GM12878 (cell line): Measurements from ENCODE around the gene RABL3. TPM values are rescaled to one million over a fixed set of nuclear protein-coding genes. Genes with fewer than 3 reads are reported as not detected.
A peak's percentile ranks its signal among the peaks of the same experiment; 100 is the strongest.
"Not testable (repeated sequence)": the region's sequence is repeated elsewhere in the genome, so short reads cannot be mapped to it uniquely, and the experiment has no call there.

Experiments
- ATAC-seq: fragments of 200-7000 bp; cut with Tn5 transposase; 3 replicates; pipeline ENCODE4 v1.9.1; 2020; ENCODE audit warnings: mild to moderate bottlenecking, moderate library complexity
- BruUV-seq: library from RNA; stranded (reverse); fragments of 400-500 nt; replicated peaks from 2 replicates; lab custom pipeline; 2021; lab: Mats Ljungman, UMichigan
- CTCF ChIA-PET: fragments of 300-600 bp; sonication (Branson Sonifier 250); formaldehyde crosslinking; extraction: SDS; loops from one replicate; lab custom pipeline; 2021; ENCODE audit warnings: inconsistent platforms; lab: Yijun Ruan, JAX
- POLR2A ChIA-PET: fragments of 350-600 bp; formaldehyde crosslinking; extraction: SDS; loops from one replicate; lab custom pipeline; 2021; ENCODE audit warnings: inconsistent platforms; lab: Charles Lee
- RAD21 ChIA-PET: fragments of 300-600 bp; sonication (Branson Sonifier 250); formaldehyde crosslinking; loops from one replicate; lab custom pipeline; 2023; ENCODE audit warnings: antibody characterized with exemption; ENCODE audit not compliant: unreplicated experiment; lab: Charles Lee
- SMC1A ChIA-PET: fragments of 300-600 bp; sonication (Branson Sonifier 250); formaldehyde crosslinking; loops from one replicate; lab custom pipeline; 2023; ENCODE audit not compliant: unreplicated experiment, uncharacterized antibody; lab: Charles Lee
- DNase-seq: peaks from one replicate; pipeline ENCODE4 v3.0.0-alpha.2; 2011; ENCODE audit warnings: low read depth, low spot score
- FAIRE-seq: peaks from 3 replicates; lab custom pipeline; 2011; peaks lifted over from hg19 to GRCh38; lab: Jason Lieb, UNC
- H2AFZ ChIP-seq: 2 replicates; pipeline ENCODE4 v1.6.0; 2011; ENCODE audit warnings: low read depth, low read length, control low read depth; ENCODE audit not compliant: control insufficient read depth
- H3K27ac ChIP-seq: 2 replicates; pipeline ENCODE4 v1.5.1; 2011; ENCODE audit warnings: control low read depth; ENCODE audit not compliant: control insufficient read depth, insufficient read depth
- H3K27me3 ChIP-seq, 2 experiments: replicated peaks in 1 of 2; 2 replicates each; pipeline versions ENCODE4 v1.6.0 to v1.6.1; 2011; ENCODE audit warnings: low read length in 1 of 2; ENCODE audit not compliant: control insufficient read depth in 2 of 2, insufficient read depth in 2 of 2
- H3K36me3 ChIP-seq, 2 experiments: 2 replicates each; pipeline ENCODE4 v1.5.1; 2011; ENCODE audit warnings: low read length in 1 of 2; ENCODE audit not compliant: control insufficient read depth in 2 of 2, insufficient read depth in 2 of 2
- H3K4me1 ChIP-seq: 2 replicates; pipeline ENCODE4 v1.6.1; 2011; ENCODE audit warnings: mild to moderate bottlenecking, low read length, moderate library complexity, mixed read lengths; ENCODE audit not compliant: control insufficient read depth, insufficient read depth
- H3K4me2 ChIP-seq: 2 replicates; pipeline ENCODE4 v1.6.0; 2011; ENCODE audit warnings: control low read depth; ENCODE audit not compliant: control insufficient read depth, insufficient read depth
- H3K4me3 ChIP-seq: fragments of 200-600 bp; sonication (generic); 2 replicates; pipeline ENCODE4 v1.5.1; 2016
- H3K79me2 ChIP-seq: 2 replicates; pipeline ENCODE4 v1.6.0; 2011; ENCODE audit warnings: low read length; ENCODE audit not compliant: control insufficient read depth, insufficient read depth
- H3K9ac ChIP-seq: 2 replicates; pipeline ENCODE4 v1.8.0; 2011; ENCODE audit warnings: low read length, control low read depth, mixed read lengths; ENCODE audit not compliant: control insufficient read depth, insufficient read depth
- H3K9me3 ChIP-seq: replicated peaks from 3 replicates; pipeline ENCODE4 v1.5.1; 2011; ENCODE audit warnings: mild to moderate bottlenecking, low read length; ENCODE audit not compliant: control insufficient read depth, insufficient read depth
- H4K20me1 ChIP-seq: 2 replicates; pipeline ENCODE4 v1.6.0; 2011; ENCODE audit not compliant: control insufficient read depth, insufficient read depth
- ATF2 ChIP-seq: IDR thresholded peaks from 2 replicates; pipeline ENCODE4 v1.6.1; 2012; ENCODE audit warnings: low read length, inconsistent platforms
- ATF7 ChIP-seq: fragments of 450-650 bp; IDR thresholded peaks from 2 replicates; pipeline ENCODE4 v1.6.1; 2016; ENCODE audit warnings: low read depth, mild to moderate bottlenecking
- FOXM1 ChIP-seq: IDR thresholded peaks from 2 replicates; pipeline ENCODE4 v1.6.1; 2012; ENCODE audit warnings: low read depth, mild to moderate bottlenecking, inconsistent platforms, low read length, moderate library complexity
- IKZF1 ChIP-seq: fragments of 450-650 bp; conservative IDR thresholded peaks from 2 replicates; pipeline ENCODE4 v1.6.1; 2017; ENCODE audit warnings: antibody characterized with exemption, mild to moderate bottlenecking
- JUNB ChIP-seq: IDR thresholded peaks from 2 replicates; pipeline ENCODE4 v1.6.1; 2016; ENCODE audit warnings: antibody characterized with exemption, mild to moderate bottlenecking
- MEF2A ChIP-seq: IDR thresholded peaks from 2 replicates; pipeline ENCODE4 v1.6.1; 2011; ENCODE audit warnings: low read depth, mild to moderate bottlenecking, low read length, moderate library complexity; ENCODE audit not compliant: insufficient read depth
- MEF2B ChIP-seq: fragments of 450-650 bp; IDR thresholded peaks from 2 replicates; pipeline ENCODE4 v1.6.1; 2018; ENCODE audit warnings: mild to moderate bottlenecking, moderate library complexity; ENCODE audit not compliant: partially characterized antibody, poor library complexity, severe bottlenecking
- MTA2 ChIP-seq: fragments of 450-650 bp; IDR thresholded peaks from 2 replicates; pipeline ENCODE4 v1.6.1; 2016; ENCODE audit warnings: low read depth, mild to moderate bottlenecking, moderate library complexity
- POU2F2 ChIP-seq: IDR thresholded peaks from 3 replicates; pipeline ENCODE4 v1.6.1; 2011; ENCODE audit warnings: low read depth, mild to moderate bottlenecking, low read length, borderline replicate concordance
- RUNX3 ChIP-seq: IDR thresholded peaks from 2 replicates; pipeline ENCODE4 v1.6.1; 2012; ENCODE audit warnings: low read length, inconsistent platforms
- SKIL ChIP-seq: fragments of 450-650 bp; IDR thresholded peaks from 2 replicates; pipeline ENCODE4 v1.6.1; 2017; ENCODE audit warnings: mild to moderate bottlenecking, low read depth, inconsistent platforms; ENCODE audit not compliant: poor library complexity, severe bottlenecking
- ZNF217 ChIP-seq: fragments of 450-650 bp; IDR thresholded peaks from 2 replicates; pipeline ENCODE4 v1.6.1; 2017; ENCODE audit warnings: antibody characterized with exemption, mild to moderate bottlenecking
- ZNF687 ChIP-seq: fragments of 450-650 bp; IDR thresholded peaks from 2 replicates; pipeline ENCODE4 v1.6.1; 2017; ENCODE audit warnings: mild to moderate bottlenecking, moderate library complexity
- WGBS: methylation state at CpG from one replicate; pipeline ENCODE4 v1.1.6; 2016; ENCODE audit warnings: low lambda C conversion rate; ENCODE audit not compliant: insufficient replicate concordance, insufficient coverage; ENCODE audit errors: missing lambda C conversion rate; 5-methylcytosine and 5-hydroxymethylcytosine counted together
- in situ Hi-C: fragments of 300-500 bp; cut with MboI; formaldehyde crosslinking; loops from 9 replicates; pipeline ENCODE4 v1.14.3; 2018; ENCODE audit warnings: mixed read lengths
- intact Hi-C: fragments of 100-400 bp; cut with micrococcal nuclease; formaldehyde crosslinking; loops from one replicate; pipeline ENCODE4 v1.14.2; 2022; ENCODE audit not compliant: unreplicated experiment
- polyA plus RNA-seq, 11 experiments: library from polyadenylated mRNA; depleted of rRNA in 4 of 11; unstranded in 6 of 11; stranded (reverse) in 5 of 11; fragments of >200 nt; fragmentation: Nextera tagmentation in 4 of 11; fragmentation: Illumina TruSeq in 1 of 11; extraction: Ambion mirVana in 4 of 11; extraction: Trizol in 1 of 11; gene quantifications; 1 replicate in 1 of 11; 2 replicates in 10 of 11; pipeline versions ENCODE4 v1.2.1 to v1.2.3, GENCODE V29; 2011 to 2016; ENCODE audit warnings: inconsistent platforms in 2 of 11, missing spikeins in 2 of 11, low read depth in 1 of 11
- total RNA-seq, 4 experiments: library from RNA; depleted of rRNA in 3 of 4; stranded (reverse); fragments of >200 nt in 3 of 4; fragmentation: Illumina TruSeq in 1 of 4; extraction: Trizol in 1 of 4; gene quantifications; 2 replicates each; pipeline versions ENCODE4 v1.2.1 to v1.2.3, GENCODE V29; 2013 to 2021

The RABL3 gene
- total and polyA plus RNA-seq, 10 of the 15 experiments (the other 5 are each of a cell fraction or from before 2014, with no cell fraction given), result 10.5 to 38.0 (median 25.2) TPM

- CTCF ChIA-PET, result interaction anchor here (0.7 to 11.4 kb wide), 3 partner anchors 10 to 224 kb away, joined by 3 to 376 read pairs (median 6); no protein-coding TSS in a partner anchor
- not testable (repeated sequence) for H2AFZ ChIP-seq
Observed at GRCh38 chr3:120785832-120786231, 43.5 kb upstream of the RABL3 start.

More at GRCh38 chr3:120785832-120786231, 43.5 kb upstream of the RABL3 start:
- in situ Hi-C loops, H4K20me1 ChIP-seq, H3K79me2 ChIP-seq, H3K9ac ChIP-seq, DNase-seq, H3K36me3 ChIP-seq, H3K27me3 ChIP-seq, FAIRE-seq, BruUV-seq, H3K9me3 ChIP-seq: not testable (repeated sequence)
- ChIA-PET SMC1A (interaction anchor here (0.7 to 2.7 kb wide), 8 partner anchors 9 to 633 kb away, joined by 3 to 11 read pairs (median 4); no protein-coding TSS in a partner anchor), POLR2A (interaction anchor here (0.6 kb wide), 1 partner anchor 36 kb away, joined by 3 read pairs; no protein-coding TSS in a partner anchor), RAD21 (interaction anchor here (0.7 to 2.2 kb wide), 3 partner anchors 20 to 218 kb away, joined by 3 to 14 read pairs (median 6); partner anchors contain the start of gene NDUFB4)
- Histone ChIP-seq H3K27ac (peak overlapping the region; percentile 22; the same call in 1 of the 2 replicates), H3K4me3 (peak overlapping the region; percentile 31; the same call in 1 of the 2 replicates), H3K4me2 (0 out of 2 replicates have a peak overlapping the region, but pooled peaks have one; percentile 2), H3K4me1 (peaks cover 21% of the 10 kb centered on the region)
- WGBS, result 0% methylated on average over 5 of the region's 5 CpGs
- intact Hi-C loops, result loop anchor here (2.0 to 10.0 kb wide), 3 partner anchors 43 to 191 kb away; partner anchors contain the start of genes GTF2E1, NDUFB4 and RABL3
- ATAC-seq, result peak; percentile 64
- TF ChIP-seq MEF2A (peak; percentile 65; the same call in 1 of the 2 replicates), ATF7 (peak; percentile 42; the same call in 1 of the 2 replicates), ATF2 (peak; percentile 42; the same call in 1 of the 2 replicates), RUNX3 (peak; percentile 82), MTA2 (peak; percentile 72), POU2F2 (peak; percentile 74; the same call in 1 of the 3 replicates), ZNF687 (peak; percentile 48; the same call in 1 of the 2 replicates), ZNF217 (peak; percentile 37; the same call in 1 of the 2 replicates), MEF2B (peak; percentile 55), IKZF1 (0 out of 2 replicates have a peak, but pooled peaks have one; percentile 14), JUNB (peak; percentile 49), FOXM1 (0 out of 2 replicates have a peak, but pooled peaks have one; percentile 28), SKIL (peak; percentile 56)
